ENCODE measurements around the gene NDOR1.

Gene NDOR1

GRCh38 chr9:137205126-137206069, at the start of gene NDOR1, which contains the start of gene TMEM203:
TSS of gene NDOR1 (plus strand) at chr9:137205700. CDS start at chr9:137205778, 78 bp downstream.
TSS of gene TMEM203 (minus strand) at chr9:137205648. CDS start at chr9:137205414, 234 bp downstream.
- peak; percentile 26 to 94 (median 84) for DNase-seq

DNA sequence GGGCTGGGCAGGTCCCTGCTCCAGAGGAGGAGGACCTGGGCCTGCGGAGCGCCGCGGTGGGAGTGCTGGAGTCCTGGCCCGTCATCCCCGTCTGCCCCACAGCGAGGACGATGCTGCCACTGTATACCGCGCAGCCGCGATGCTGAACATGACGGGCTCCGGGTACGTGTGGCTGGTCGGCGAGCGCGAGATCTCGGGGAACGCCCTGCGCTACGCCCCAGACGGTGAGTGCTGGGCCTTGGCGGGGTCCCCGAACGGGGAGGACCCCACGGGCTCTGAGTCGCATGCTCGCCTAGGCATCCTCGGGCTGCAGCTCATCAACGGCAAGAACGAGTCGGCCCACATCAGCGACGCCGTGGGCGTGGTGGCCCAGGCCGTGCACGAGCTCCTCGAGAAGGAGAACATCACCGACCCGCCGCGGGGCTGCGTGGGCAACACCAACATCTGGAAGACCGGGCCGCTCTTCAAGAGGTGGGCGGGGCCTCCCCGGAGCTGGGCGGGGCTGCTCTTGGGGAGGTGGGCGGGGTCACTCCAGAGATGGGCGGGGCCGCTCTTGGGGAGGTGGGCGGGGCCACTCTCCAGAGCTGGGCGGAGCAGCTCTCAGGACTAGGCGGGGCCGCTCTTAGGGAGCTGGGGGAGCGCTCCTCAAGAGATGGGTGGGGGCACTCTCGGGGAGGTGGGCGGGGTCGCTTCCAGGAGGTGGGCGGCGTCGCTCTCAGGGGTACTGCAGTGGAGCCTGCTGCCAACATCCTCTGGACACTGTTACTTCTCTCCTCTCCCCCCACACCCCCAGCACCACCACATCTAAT, 48.7 kb upstream of the NDOR1 start:
- DNase-seq = no peak

GRCh38 chr9:137157618-137158415, 47.7 kb upstream of the NDOR1 start:
- peak in 1 of 14 donors; percentile 92 for DNase-seq

- no peak for DNase-seq
Measured at GRCh38 chr9:137158625-137159024, 46.9 kb upstream of the NDOR1 start.

- no peak for DNase-seq
Measured at GRCh38 chr9:137159105-137160053, 46.1 kb upstream of the NDOR1 start.

DNA sequence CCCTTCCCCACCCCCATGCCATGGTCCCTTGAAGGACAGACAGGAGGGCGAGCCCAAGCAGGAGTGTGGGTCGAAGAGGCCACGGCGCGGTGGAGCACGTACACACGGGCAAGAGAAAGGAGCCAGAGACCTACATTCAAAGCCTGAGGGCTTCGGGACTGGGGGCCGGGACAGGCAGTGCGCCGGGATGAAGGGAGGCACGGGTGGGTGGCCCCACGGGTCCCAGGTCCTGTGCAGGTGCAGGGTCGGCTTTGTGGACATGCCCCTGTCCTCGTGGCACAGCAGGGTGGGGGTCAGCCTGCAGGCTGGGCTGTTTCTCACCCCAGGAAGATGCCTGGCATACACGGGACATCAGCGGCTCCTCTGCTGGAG, 45.5 kb upstream of the NDOR1 start:
- no peak for DNase-seq

DNA sequence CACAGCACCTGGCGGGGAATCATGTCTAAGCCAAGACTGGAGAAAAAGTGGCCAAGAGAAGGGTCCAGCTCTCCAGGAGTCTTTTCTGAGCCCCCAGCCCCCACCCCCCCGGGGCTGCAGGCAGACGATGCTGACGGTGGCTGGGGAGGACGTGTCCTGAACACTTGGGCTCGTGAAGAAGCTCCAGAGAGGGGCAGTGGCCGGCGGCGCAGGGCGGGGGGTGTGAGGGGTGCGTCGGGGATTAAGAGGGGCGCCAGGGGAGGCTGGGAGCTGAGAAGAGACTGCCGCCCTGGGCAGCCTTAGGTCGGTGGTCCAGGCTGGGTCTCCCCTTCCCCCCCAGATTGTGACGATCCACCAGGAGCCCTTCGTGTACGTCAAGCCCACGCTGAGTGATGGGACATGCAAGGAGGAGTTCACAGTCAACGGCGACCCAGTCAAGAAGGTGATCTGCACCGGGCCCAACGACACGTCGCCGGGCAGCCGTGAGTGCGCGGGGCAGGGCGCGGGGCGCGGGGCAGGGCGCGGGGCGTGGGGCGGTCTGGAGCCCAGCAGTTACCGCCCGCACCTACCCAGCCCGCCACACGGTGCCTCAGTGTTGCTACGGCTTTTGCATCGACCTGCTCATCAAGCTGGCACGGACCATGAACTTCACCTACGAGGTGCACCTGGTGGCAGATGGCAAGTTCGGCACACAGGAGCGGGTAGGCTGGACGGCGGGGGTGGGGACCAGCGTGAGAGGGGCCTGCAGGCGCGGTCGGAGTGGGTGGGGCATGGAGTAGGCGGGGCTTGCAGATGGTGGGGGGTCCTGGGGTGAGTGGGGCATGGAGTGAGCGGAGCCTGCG, 44.6 kb upstream of the NDOR1 start:
- no peak for DNase-seq

- DNase-seq = no peak
Measured at GRCh38 chr9:137161558-137162486, 43.7 kb upstream of the NDOR1 start.

GRCh38 chr9:137162505-137163364, 42.8 kb upstream of the NDOR1 start:
- no peak for DNase-seq

DNA sequence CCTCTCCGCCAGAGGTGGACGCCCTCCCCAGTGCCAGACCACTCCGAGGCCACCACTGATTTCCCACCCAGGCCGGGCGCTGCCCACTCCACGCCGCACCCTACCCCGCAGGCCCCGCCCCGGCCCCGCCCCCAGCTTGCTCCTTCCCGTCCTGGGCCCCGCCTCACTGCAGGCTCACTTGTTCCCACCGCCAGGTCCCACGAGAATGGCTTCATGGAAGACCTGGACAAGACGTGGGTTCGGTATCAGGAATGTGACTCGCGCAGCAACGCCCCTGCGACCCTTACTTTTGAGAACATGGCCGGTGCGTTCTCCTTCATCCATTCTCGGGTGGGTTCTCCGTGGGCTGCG, 42.2 kb upstream of the NDOR1 start:
- no peak for DNase-seq

DNA sequence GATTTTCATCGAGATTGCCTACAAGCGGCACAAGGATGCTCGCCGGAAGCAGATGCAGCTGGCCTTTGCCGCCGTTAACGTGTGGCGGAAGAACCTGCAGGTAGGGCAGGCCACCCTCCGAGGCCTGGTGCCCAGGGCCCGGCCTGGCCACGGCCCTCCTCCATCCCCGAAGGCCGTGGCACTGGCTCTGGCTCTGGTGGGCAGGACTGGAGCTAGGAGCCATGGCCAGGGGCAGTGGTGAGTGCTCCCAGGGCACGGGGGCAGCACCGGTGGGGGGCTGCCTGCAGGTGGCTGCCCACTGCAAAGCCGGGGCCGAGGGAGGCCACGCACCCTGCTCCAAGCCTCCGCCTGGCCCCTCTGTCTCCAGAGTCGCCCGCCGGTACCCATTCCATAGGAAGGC, 41.7 kb upstream of the NDOR1 start:
- no peak for DNase-seq

GRCh38 chr9:137164370-137165249, 40.9 kb upstream of the NDOR1 start:
- no peak for DNase-seq

- no peak for DNase-seq
Measured at GRCh38 chr9:137165250-137165836, 40.2 kb upstream of the NDOR1 start.

DNA sequence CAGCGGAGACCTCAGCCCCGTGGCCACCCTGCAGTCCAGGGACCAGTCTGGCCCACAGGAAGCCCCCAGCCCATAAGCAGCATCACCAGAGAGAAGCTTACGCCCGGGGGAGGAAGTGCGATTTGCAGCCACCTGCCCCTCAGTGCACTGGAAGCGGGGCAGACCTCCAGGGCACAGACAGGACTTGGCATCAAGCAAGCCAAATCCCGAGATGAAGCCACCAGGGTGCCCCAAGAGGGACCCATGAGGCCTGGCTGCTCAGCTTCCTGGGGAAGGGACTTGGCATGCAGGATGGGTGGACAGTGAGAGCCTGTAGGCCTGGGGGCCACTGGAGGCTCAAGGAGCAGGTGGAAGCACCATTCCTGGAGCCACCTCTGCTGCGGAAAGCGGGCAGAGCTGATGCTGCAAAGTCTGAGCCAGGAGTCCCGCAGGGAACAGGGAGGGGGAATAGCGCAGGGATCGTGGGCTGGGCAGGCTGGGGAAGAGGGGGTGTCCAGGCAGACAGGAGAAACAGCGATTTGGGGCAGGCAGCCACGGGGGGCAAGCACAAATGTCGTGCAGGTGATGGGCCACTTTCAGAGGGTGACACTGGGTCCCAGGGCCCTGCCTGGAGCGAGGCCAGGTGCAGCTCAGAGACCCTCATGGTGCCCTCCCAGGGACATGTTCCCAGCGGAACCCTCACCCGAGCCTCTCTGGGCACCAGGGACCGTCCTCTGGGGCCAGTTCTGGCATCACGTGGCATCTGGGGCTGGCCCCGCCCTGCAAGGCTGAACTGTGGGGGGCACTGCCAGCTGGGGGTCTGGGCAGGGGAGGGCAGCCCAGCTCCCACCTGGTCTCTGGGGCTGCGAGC, 38.9 kb upstream of the NDOR1 start:
- peak in 1 of 14 donors; percentile 69 for DNase-seq

GRCh38 chr9:137167277-137167746, 38.2 kb upstream of the NDOR1 start:
- peak in 1 of 14 donors; percentile 45 for DNase-seq

All from C1 segment of cervical spinal cord (tissue), 14 donors.